ENCODE measurements around the gene RABL2B.

GRCh38 chr22:50718352-50718709 lies 65.1 kb downstream of the RABL2B start:
- no peak for TF ChIP-seq EZH2 (IDR thresholded peaks at IDR 0.05; ENCODE audit: low read length, unreplicated experiment)
- TF ChIP-seq, protein P1, sequence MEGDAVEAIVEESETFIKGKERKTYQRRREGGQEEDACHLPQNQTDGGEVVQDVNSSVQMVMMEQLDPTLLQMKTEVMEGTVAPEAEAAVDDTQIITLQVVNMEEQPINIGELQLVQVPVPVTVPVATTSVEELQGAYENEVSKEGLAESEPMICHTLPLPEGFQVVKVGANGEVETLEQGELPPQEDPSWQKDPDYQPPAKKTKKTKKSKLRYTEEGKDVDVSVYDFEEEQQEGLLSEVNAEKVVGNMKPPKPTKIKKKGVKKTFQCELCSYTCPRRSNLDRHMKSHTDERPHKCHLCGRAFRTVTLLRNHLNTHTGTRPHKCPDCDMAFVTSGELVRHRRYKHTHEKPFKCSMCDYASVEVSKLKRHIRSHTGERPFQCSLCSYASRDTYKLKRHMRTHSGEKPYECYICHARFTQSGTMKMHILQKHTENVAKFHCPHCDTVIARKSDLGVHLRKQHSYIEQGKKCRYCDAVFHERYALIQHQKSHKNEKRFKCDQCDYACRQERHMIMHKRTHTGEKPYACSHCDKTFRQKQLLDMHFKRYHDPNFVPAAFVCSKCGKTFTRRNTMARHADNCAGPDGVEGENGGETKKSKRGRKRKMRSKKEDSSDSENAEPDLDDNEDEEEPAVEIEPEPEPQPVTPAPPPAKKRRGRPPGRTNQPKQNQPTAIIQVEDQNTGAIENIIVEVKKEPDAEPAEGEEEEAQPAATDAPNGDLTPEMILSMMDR (conservative IDR thresholded peaks at IDR 0.05; ENCODE audit: low read depth, low read length): no peak
- TF ChIP-seq EZH2phosphoT487 (IDR thresholded peaks at IDR 0.05; ENCODE audit: borderline replicate concordance, low read length): no peak
